Measurements from ENCODE around the gene CPXM1.

The CPXM1 gene

GRCh38 chr20:2745936-2746635, 54.3 kb downstream of the CPXM1 start:
- TF ChIP-seq, protein P1, sequence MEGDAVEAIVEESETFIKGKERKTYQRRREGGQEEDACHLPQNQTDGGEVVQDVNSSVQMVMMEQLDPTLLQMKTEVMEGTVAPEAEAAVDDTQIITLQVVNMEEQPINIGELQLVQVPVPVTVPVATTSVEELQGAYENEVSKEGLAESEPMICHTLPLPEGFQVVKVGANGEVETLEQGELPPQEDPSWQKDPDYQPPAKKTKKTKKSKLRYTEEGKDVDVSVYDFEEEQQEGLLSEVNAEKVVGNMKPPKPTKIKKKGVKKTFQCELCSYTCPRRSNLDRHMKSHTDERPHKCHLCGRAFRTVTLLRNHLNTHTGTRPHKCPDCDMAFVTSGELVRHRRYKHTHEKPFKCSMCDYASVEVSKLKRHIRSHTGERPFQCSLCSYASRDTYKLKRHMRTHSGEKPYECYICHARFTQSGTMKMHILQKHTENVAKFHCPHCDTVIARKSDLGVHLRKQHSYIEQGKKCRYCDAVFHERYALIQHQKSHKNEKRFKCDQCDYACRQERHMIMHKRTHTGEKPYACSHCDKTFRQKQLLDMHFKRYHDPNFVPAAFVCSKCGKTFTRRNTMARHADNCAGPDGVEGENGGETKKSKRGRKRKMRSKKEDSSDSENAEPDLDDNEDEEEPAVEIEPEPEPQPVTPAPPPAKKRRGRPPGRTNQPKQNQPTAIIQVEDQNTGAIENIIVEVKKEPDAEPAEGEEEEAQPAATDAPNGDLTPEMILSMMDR (IDR thresholded peaks at IDR 0.05; ENCODE audit: extremely low read depth, insufficient read depth, missing control alignments), result no peak
- in situ Hi-C loops (cut with MboI; ENCODE audit: low pct_unique_long_range_greater_than_20kb, low sequenced_read_pairs, unreplicated experiment), result no loop called here
- DNase-seq (ENCODE audit: low spot score), result no peak

GRCh38 chr20:2745060-2745910, 55.1 kb downstream of the CPXM1 start:
- TF ChIP-seq, protein P1 (IDR thresholded peaks at IDR 0.05; ENCODE audit: extremely low read depth, insufficient read depth, missing control alignments), result no peak
- in situ Hi-C loops (cut with MboI; ENCODE audit: low pct_unique_long_range_greater_than_20kb, low sequenced_read_pairs, unreplicated experiment), result no loop called here
- no peak for DNase-seq (ENCODE audit: low spot score)

All from GM13977 (cell line).